ENCODE results near the gene BAD. TPM values are rescaled to one million over a fixed set of nuclear protein-coding genes. Genes with fewer than 3 reads are reported as not detected.

The BAD gene
- total RNA-seq, 1 experiment from 2014 or later: 48.4 TPM

DNA sequence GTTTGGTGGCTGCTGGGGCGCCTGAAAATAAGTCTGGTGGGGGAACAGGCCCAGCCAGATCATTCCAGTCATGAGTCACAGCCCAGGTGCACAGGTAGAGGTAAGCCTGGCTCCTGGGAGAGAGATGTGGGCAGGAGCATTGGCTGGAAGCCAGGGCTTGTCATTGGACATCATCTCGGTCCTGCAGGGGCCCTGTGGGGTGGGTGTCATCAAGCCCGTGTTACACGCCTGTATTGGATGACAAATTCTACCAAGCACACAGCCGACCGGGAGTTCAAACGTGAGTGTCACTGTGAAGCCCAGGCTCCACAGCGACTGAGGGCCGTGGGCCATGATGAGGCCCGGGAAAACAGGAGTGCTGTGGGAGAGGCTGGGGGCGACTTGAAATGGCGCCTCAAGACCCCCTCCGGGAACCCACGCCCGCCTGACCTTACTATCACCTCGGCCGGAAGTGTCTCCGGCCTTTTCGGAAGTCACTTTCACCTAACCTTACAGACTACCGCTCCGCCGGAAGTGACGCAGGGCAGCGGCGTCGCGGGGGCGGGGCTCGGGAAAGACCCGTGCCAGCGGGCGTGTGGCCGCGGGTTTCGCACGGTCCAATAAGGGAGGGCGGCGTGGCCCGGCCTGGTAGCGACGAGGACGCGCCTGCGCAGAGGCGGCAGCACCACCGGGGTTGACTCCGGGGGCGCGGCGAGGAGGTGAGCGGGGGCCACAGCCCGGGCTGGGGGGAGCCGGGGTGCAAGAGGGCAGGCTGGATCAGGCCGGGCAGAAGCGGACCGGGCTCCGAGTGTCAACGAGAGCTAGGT lies 43.8 kb downstream of the BAD start, which contains the start of gene FKBP2:
FKBP2 (plus strand) TSS at position 661 of the 806 bp plus-strand sequence. CDS start 1,293 bp downstream, outside the sequence.
- H3K27ac ChIP-seq (ENCODE audit: low read depth, low read length, poor library complexity, severe bottlenecking): peak within 1 kb of the TSS; percentile 91

GRCh38 chr11:64239662-64240434 lies 44.6 kb downstream of the BAD start:
- no peaks in the 10 kb centered on the region for H3K9me3 ChIP-seq (ENCODE audit: low read depth, low read length, poor library complexity, severe bottlenecking)
- CTCF ChIA-PET: no interaction called here
- TF ChIP-seq CTCF (conservative IDR thresholded peaks at IDR 0.05; ENCODE audit: low read depth, low read length): no peak
- TF ChIP-seq EZH2 (IDR thresholded peaks at IDR 0.05; ENCODE audit: borderline replicate concordance, low read depth, low read length, poor library complexity, severe bottlenecking): no peak
- intact Hi-C loops (cut with micrococcal nuclease; ENCODE audit: unreplicated experiment): loop anchor here (2.0 kb wide), 1 partner anchor 65 kb away; the partner anchor contains the start of gene ESRRA
- peaks cover 27% of the 10 kb centered on the region for H3K36me3 ChIP-seq (ENCODE audit: insufficient read depth, low read length, poor library complexity, severe bottlenecking)
- H3K4me1 ChIP-seq (ENCODE audit: insufficient read depth, low read length, poor library complexity, severe bottlenecking): peaks cover 13% of the 10 kb centered on the region
- BruUV-seq (replicated peaks): no TSS peak
- no peaks in the 10 kb centered on the region for H3K27me3 ChIP-seq (replicated peaks; ENCODE audit: insufficient read depth, low read depth, low read length, poor library complexity)
- POLR2A ChIA-PET (ENCODE audit: low non-redundant PET): no interaction called here
- no peak for DNase-seq (ENCODE audit: low spot score)
- peak overlapping the region; percentile 86 for H3K4me3 ChIP-seq (ENCODE audit: low read depth, low read length, poor library complexity, severe bottlenecking)
- H3K27ac ChIP-seq (ENCODE audit: low read depth, low read length, poor library complexity, severe bottlenecking): peak overlapping the region; percentile 91

More for the DNA sequence above, 43.8 kb downstream of the BAD start, which contains the start of gene FKBP2:
- Histone ChIP-seq H3K4me1 (ENCODE audit: insufficient read depth, low read length, poor library complexity, severe bottlenecking) (peaks cover 9% of the 10 kb centered on the region), H3K27me3 (replicated peaks; ENCODE audit: insufficient read depth, low read depth, low read length, poor library complexity) (no peaks in the 10 kb centered on the region), H3K36me3 (ENCODE audit: insufficient read depth, low read length, poor library complexity, severe bottlenecking) (peaks cover 27% of the 10 kb centered on the region), H3K9me3 (ENCODE audit: low read depth, low read length, poor library complexity, severe bottlenecking) (no peaks in the 10 kb centered on the region), H3K4me3 (ENCODE audit: low read depth, low read length, poor library complexity, severe bottlenecking) (peak within 1 kb of the TSS; percentile 86)
- peak; percentile 99 for DNase-seq (ENCODE audit: low spot score)
- intact Hi-C loops (cut with micrococcal nuclease; ENCODE audit: unreplicated experiment): loop anchor here (2.0 kb wide), 1 partner anchor 64 kb away; the partner anchor contains the start of gene ESRRA
- no peak for TF ChIP-seq EZH2 (IDR thresholded peaks at IDR 0.05; ENCODE audit: borderline replicate concordance, low read depth, low read length, poor library complexity, severe bottlenecking)
- TF ChIP-seq CTCF (conservative IDR thresholded peaks at IDR 0.05; ENCODE audit: low read depth, low read length): no peak
- TSS peak; percentile 81 for BruUV-seq (replicated peaks)
- CTCF ChIA-PET: interaction anchor here (0.6 to 0.8 kb wide), 2 partner anchors 61 to 114 kb away, joined by 3 to 4 read pairs; no protein-coding TSS in a partner anchor
- POLR2A ChIA-PET (ENCODE audit: low non-redundant PET): no interaction called here

DNA sequence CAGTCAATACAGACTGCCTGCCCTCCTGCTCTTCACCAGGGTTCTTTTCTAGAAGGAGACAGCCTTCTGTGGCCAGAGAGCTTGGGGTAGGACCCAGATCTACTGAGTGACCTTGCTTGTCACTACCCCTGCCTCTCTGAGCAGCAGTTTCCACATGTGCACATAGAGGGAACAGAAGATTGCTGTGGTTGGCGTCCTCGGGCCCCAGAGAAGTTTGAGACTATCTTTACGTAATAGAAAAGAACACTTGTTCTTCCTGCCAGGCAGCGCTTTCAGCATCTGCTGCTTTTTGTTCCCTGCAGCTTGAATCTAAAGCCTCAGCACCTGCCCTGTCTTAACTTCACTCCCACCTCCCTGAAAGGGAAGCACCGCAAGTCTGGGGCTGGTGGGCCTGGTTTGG lies 45.5 kb downstream of the BAD start:
- ChIA-PET POLR2A (ENCODE audit: low non-redundant PET) (no interaction called here), CTCF (no interaction called here)
- H3K27ac ChIP-seq (ENCODE audit: low read depth, low read length, poor library complexity, severe bottlenecking): peak overlapping the region; percentile 13
- H3K27me3 ChIP-seq (replicated peaks; ENCODE audit: insufficient read depth, low read depth, low read length, poor library complexity): no peaks in the 10 kb centered on the region
- peaks cover 24% of the 10 kb centered on the region for H3K36me3 ChIP-seq (ENCODE audit: insufficient read depth, low read length, poor library complexity, severe bottlenecking)
- H3K4me3 ChIP-seq (ENCODE audit: low read depth, low read length, poor library complexity, severe bottlenecking): no peak overlapping the region
- intact Hi-C loops (cut with micrococcal nuclease; ENCODE audit: unreplicated experiment): no loop called here
- no peak for DNase-seq (ENCODE audit: low spot score)
- H3K4me1 ChIP-seq (ENCODE audit: insufficient read depth, low read length, poor library complexity, severe bottlenecking): peaks cover 10% of the 10 kb centered on the region
- BruUV-seq (replicated peaks): no TSS peak
- no peaks in the 10 kb centered on the region for H3K9me3 ChIP-seq (ENCODE audit: low read depth, low read length, poor library complexity, severe bottlenecking)
- TF ChIP-seq EZH2 (IDR thresholded peaks at IDR 0.05; ENCODE audit: borderline replicate concordance, low read depth, low read length, poor library complexity, severe bottlenecking) (no peak), CTCF (conservative IDR thresholded peaks at IDR 0.05; ENCODE audit: low read depth, low read length) (no peak)
